PC-9 (cell line): ENCODE measurements around the gene PLEKHH3.

Source experiments
- CTCF ChIP-seq: fragments of 200-600 bp; sonication (generic); conservative IDR thresholded peaks from 2 replicates; pipeline ENCODE4 v1.6.1; 2017; ENCODE audit warnings: mixed run types, antibody characterized with exemption, mild to moderate bottlenecking, moderate library complexity
- EZH2 ChIP-seq: fragments of 200-600 bp; sonication (generic); IDR thresholded peaks from 2 replicates; pipeline ENCODE4 v1.8.0; 2017; ENCODE audit warnings: antibody characterized with exemption, low read depth

DNA sequence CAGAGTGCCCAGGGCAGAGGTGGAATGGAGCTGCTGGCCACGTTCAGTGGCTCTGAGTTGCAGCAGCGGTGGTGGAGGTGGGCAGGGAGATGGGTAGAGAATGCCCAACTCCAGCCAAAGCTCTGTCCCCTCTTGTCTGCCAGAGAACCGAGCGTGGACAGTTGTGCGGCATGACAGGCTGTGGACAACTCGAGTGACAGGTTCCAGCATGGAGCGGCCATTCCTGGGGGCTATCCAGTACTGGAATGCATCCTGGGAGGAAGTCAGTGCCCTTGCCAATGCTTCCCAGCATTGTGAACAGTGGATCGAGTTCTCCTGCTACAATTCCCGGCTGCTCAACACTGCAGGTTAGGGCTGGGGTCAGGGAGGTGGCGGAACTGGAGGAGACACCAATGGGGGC is 13.8 kb upstream of the PLEKHH3 start:
- TF ChIP-seq CTCF: no peak
- no peak for TF ChIP-seq EZH2
